ENCODE measurements around the gene MAGEB1.
A peak's percentile ranks its signal among the peaks of the same experiment; 100 is the strongest.

Gene MAGEB1

GRCh38 chrX:30261012-30261411 lies 14.1 kb downstream of the MAGEB1 start:
- no peak for DNase-seq (ENCODE audit: low read depth)
- no peak for TF ChIP-seq CTCF (IDR thresholded peaks at IDR 0.05; ENCODE audit: control insufficient read depth, extremely low read depth, insufficient read depth)
- no peak overlapping the region for H3K4me3 ChIP-seq (ENCODE audit: low read depth, low read length)

- H3K4me3 ChIP-seq (ENCODE audit: low read depth, low read length): no peak overlapping the region
- DNase-seq (ENCODE audit: low read depth): no peak
- TF ChIP-seq CTCF (IDR thresholded peaks at IDR 0.05; ENCODE audit: control insufficient read depth, extremely low read depth, insufficient read depth): no peak
Measured at GRCh38 chrX:30262763-30263162, 15.8 kb downstream of the MAGEB1 start.

- no peak for DNase-seq (ENCODE audit: low read depth)
Measured at GRCh38 chrX:30270639-30271038, 23.7 kb downstream of the MAGEB1 start.

GRCh38 chrX:30275498-30275897 lies 28.6 kb downstream of the MAGEB1 start:
- H3K4me3 ChIP-seq (ENCODE audit: low read depth, low read length): no peak overlapping the region
- no peak for DNase-seq (ENCODE audit: low read depth)
- TF ChIP-seq CTCF (IDR thresholded peaks at IDR 0.05; ENCODE audit: control insufficient read depth, extremely low read depth, insufficient read depth): peak; percentile 40

More at GRCh38 chrX:30270639-30271038, 23.7 kb downstream of the MAGEB1 start:
- TF ChIP-seq CTCF (IDR thresholded peaks at IDR 0.05; ENCODE audit: control insufficient read depth, extremely low read depth, insufficient read depth): no peak
- H3K4me3 ChIP-seq (ENCODE audit: low read depth, low read length): no peak overlapping the region

- no peak for DNase-seq (ENCODE audit: low read depth)
- no peak for TF ChIP-seq CTCF (IDR thresholded peaks at IDR 0.05; ENCODE audit: control insufficient read depth, extremely low read depth, insufficient read depth)
- H3K4me3 ChIP-seq (ENCODE audit: low read depth, low read length): no peak overlapping the region
Measured at GRCh38 chrX:30278365-30278764, 31.4 kb downstream of the MAGEB1 start.

GRCh38 chrX:30280428-30280827 lies 33.5 kb downstream of the MAGEB1 start:
- DNase-seq (ENCODE audit: low read depth): no peak

More at GRCh38 chrX:30280428-30280827, 33.5 kb downstream of the MAGEB1 start:
- TF ChIP-seq CTCF (IDR thresholded peaks at IDR 0.05; ENCODE audit: control insufficient read depth, extremely low read depth, insufficient read depth): no peak
- no peak overlapping the region for H3K4me3 ChIP-seq (ENCODE audit: low read depth, low read length)
